Activated T-helper 1 cell treated with Interleukin-2 at 50 U/mL for 16 hours (primary cell): ENCODE results near the gene CNTNAP2.
"Not testable (repeated sequence)": the region's sequence is repeated elsewhere in the genome, so short reads cannot be mapped to it uniquely, and the experiment has no call there.

Experiments used
- DNase-seq: peaks from one replicate; pipeline ENCODE4 v3.0.0-alpha.2; 2020; ENCODE audit warnings: low read depth

Gene CNTNAP2

DNA sequence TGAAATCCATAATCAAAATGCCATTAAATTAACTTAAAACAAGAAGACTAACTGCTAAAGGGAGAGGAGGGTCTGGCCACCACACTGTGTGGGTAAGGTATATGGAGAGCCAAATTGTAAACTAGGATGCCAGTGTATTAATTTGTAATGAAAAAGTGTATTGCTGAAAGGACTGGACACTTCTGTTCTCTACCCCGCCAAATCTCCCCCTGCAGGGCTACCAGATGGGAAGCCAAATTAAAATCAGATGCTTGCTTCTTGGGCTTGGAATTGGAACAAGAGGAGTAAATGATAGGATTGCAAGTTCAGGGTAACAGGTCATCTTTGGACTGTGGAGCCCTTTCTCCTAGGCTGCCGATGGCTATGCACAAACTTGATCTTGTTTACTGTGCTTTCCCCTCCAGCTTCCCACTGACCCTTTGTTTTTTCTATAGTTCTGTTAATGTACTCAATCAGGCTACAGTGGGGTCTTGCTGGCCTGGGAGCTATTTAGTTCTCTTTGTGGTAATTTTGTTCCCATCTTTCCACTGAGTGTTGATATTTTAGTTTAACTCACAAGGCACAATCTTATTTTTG, 1541.9 kb downstream of the CNTNAP2 start:
- no peak for DNase-seq

DNA sequence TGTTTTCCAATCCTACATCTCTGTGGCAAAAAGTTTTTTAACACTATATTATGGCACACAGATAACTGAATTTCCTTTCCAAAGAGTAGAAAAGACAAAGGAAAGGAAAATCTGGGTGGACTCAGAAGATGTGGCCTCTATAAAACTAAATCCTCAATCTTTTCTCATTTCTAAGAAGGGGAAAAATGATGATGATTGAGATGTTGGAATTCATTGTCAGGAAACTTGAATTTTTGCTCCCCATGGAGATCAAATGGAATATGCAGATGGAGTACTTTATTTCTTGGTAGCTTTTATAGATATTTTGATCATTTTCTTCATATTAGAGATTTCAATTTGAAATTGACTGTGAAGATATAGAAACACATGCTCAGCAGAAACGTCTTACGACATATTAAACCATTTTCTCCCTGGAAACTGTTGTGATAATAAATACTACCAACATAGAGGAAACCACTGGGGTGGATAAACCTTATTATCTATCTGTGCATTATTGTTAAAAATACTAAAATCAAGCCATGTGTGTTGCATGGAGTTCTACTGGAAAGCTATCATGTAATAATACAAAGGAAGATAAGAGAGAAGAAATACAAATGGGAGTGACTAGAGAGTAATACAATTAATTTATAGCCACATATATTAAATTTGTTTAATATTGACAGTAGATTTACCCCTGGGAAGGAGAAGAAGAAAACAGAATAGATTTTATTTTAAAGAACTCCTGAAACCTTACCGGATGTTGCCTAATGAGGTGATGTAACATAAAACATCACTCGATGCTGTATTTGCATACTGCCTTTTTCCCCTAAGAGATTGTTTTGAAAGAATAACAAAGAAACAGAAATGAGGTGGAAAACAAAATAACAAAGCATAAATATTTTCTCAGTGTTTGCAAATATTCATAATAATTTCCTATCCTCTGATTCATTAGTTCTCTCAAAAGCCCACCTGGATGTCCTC, 1542.7 kb downstream of the CNTNAP2 start:
- DNase-seq: no peak

DNA sequence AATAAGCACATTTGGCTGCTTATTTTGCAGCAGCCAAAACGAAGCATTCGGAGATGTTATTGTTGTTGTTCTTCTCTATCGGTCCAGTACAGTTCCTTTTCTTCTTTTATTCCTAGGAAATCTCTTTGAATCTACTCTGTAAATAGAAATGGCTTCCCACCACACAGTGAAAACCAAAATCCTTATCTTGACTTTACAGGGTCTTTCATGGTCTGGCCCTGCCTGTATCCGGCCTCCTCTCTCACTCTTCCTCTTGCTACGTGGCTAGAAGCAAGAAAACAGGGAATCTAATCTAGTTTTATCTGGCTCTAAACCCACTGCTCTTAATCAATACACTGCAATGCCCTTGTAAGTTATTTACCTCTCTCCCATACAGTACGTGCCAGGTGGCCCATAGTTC, 1547.9 kb downstream of the CNTNAP2 start:
- no peak for DNase-seq

DNA sequence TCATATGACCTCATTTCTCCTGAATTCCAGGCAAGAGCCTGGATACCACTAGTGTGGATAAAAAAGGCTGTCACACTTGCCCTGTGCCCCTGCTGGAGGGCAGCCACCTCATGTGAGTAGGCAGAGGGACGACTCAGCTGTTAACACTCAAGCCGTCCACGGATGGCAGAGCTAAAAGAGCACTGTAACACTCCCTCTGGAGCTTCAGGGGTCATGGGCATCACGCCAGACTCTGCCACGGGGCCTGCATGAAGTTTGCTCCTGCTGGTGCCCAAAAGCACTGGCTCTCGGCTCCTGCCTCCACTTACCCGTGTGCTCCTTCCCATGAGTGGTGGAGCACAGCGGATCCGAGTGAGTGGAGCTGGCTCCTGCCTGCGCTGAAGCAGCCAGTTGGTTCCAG, 1554.2 kb downstream of the CNTNAP2 start:
- DNase-seq: no peak

DNA sequence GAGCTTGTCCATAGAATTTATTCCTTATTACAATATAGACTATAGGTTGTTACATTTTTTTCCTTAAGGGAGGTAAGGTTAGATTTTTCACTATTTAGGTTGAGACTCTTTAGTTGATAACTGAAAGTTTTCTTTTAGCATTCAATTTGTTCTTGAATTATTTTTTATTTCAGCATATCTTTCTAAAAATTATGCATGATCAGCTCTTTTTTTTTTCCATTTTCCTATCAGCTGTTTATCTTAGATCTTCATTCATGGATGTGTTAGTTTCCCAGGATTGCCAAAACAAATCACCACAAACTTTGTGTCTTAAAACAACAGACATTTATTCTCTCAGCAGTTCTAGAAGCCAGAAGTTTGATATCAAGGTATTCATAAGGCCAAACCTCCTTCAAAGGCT, 1558.1 kb downstream of the CNTNAP2 start:
- DNase-seq: no peak

DNA sequence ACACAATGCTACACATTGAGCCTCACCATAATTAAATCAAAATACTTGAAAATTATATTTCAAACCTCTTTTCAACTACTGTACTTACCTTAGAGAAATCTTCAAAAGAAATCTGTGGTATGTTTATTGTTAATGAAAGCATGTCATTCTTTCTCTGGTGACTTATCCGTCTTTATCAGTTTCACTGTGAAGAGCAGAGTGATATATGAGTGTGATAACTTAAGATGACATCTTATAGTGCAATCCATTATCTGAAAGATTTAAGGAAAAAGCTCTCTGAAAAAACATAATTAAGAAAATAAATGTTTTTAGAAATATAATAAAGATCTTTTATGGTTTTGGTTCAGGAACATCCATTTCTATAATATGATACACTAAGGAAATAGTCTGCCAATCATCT, 1562.3 kb downstream of the CNTNAP2 start:
- no peak for DNase-seq

DNA sequence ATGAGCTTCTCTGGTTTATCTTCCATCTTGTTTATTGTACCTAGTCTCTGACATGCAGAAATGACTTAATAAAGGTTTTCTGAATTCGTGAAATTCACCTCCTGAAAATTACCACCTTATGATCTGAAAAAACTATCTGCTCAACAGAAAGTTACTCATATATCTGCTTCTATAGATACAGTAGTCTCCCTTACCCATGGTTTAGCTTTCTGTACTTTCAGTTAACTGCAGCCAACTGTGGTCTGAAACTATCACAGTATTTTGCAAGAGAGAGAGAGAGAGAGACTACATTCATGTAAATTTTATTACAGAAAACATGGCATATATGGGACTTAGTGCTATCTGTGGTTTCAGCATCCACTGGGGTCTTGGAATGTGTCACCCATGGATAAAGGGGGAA, 1564.9 kb downstream of the CNTNAP2 start:
- DNase-seq: no peak

DNA sequence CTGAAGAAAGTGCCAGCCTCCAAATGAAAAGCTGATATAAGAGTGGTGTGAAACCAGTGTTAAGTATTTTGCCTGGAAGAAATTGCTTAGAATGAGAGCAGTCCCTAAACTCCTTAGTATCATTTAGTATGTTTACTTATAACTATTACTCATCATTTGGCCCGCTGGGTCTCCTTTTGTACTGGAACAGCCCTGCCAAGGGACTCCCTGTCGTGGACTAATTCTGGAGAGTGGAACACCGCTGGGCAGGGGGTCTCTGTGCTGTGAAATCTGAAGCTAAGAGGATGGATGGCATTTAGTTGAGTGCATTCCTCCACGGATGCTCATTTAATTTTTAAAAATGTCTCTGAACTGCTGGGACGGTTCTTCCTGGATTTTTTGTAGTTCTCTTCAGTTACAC, 1584.1 kb downstream of the CNTNAP2 start:
- DNase-seq: no peak

DNA sequence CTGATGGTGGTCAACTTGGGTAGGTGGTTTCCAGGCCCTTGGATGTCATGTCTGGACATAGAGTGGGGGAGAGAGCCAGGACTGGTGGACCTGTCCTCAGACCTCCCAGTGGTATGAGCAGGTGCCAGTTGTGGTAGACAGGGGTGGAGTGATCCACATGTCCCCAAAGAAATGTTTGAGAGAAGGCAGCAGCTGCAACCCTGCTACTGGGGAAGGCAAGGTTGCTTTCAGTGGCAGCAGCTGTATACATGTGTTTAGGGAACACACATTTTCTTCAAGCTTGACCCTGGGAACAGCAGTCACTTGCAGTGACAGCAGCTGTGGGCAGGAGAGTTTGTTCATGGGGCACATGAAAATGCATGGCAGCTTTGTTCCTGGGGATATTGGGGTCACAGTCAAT, 1591.3 kb downstream of the CNTNAP2 start:
- DNase-seq: no peak

DNA sequence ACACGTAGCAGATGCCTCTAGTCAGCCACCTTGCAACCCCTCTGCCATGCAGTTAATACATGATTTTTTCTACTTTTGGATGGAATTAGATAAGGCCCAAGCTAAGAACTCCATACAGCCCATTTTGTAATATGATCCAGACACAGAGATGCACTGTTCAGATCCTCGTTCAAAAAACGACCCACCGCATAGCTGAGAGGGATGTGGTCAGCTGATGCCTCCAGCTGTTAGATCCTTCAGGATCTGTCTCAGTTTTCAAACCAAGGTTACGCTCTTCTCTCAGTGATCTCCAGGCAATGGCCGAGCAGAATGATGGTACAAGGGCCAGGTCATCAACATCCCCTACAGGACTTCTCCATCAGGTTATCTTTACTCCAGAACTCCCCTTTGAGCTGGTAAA, 1592.3 kb downstream of the CNTNAP2 start:
- no peak for DNase-seq

DNA sequence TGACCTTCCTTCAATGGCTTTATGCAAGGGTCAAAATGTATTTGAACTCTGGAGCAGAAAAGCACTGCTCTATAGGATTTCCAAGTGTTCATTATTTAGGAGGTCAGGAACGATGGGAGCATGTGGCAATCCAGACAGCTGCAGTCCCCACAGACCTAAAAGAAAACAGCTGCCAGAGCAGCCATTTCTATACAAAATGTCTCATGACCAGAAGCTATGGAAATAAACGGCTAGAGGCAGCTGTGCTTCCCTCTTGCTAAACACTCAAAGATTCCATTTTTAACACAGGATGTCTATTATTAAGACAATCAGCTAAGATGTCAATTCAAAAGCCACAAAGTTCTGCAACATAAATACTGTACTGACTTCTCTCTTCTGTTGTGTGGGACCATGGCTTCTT, 1594.8 kb downstream of the CNTNAP2 start:
- no peak for DNase-seq

DNA sequence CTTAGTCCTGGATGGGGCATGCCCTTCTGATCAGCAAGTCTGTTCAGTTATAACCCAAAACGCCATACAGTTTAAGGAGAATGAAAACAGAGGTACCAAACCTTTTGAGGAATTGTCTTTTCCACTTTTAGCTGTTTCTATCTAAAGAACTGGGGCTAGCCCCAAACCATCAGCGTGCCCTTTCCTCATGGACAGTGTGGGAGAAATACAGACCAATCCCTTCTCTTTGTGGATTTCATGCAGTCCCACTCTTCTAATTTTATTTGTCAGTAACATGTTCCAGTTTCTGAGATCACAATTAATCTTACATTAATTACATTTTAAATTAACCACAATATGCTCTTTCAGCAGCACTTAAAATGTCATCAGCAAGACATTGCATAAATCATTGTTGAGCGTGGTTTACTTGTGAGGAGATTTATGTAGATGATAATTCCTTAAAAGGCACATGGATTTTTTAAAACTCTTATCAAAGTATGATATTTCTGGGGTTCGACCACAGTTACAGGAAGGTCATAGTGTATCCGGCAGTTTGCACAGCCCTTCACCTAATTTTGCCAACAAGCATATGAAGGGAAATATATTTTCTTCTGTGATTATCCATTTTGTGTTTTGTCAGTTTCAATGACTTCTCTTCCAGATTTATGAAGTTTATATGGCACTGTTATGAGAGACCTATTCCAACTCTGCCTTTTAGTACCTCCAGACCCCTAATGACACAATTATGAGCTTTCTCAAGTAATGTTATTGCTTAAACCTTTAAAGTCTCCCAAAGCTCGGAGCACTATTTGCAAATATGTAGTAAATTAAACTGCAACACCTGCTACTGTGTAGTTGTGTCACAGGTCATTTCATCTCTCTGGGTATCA, 1605.6 kb downstream of the CNTNAP2 start:
- DNase-seq: no peak

DNA sequence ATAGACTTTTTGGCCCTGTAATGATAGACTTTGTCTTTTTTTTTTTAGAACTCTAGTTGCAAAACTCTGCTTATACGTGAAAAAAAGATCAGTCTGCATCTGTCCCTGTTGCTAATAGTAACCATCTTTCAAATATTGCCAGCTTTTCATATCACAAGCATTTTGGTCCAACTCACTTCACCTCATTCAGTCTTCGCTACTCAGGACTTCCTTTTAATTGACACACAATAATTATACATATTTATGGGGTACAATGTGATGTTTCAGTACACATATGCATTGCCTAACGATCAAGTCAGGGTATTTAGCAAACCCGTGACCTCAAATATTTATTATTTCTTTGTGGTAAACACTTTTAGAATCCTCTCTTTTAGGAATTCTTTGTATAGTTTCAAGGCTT, 1606.9 kb downstream of the CNTNAP2 start:
- no peak for DNase-seq

DNA sequence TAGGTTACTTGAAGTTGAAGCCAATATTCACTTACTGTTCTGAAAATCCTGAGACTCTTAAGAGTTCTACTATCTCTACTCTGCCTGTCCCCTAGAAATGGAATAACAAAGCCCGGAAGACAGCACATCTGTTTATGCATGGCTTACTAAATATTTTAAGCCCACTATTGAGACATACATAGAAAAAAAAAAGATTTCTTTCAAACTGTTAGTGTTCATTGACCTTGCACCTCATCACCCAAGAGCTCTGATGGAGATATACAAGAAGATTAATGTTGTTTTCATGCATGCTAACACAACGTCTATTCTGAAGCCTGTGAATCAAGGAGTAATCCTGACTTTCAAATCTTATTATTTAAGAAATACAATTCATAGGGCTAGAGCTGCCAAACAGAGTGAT, 1614.7 kb downstream of the CNTNAP2 start:
- DNase-seq: no peak

DNA sequence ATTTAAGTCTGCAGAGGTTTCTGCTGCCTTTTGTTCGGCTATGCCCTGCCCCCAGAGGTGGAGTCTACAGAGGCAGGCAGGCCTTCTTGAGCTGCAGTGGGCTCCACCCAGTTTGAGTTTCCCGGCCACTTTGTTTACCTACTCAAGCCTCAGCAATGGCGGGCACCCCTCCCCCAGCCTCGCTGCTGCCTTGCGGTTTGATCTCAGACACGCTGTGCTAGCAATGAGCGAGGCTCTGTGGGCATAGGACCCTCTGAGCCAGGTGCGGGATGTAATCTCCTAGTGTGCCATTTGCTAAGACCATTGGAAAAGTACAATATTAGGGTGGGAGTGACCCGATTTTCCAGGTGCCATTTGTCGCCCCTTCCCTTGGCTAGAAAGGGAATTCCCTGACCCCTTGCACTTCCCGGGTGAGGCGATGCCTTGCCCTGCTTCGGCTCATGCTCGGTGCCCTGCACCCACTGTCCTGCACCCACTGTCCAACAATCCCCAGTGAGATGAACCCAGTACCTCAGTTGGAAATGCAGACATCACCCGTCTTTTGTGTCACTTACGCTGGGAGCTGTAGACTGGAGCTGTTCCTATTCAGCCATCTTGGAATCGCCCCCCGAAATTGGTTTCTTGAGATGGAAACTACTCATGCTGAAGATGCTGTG, 1621.1 kb downstream of the CNTNAP2 start:
- DNase-seq: not testable (repeated sequence)

DNA sequence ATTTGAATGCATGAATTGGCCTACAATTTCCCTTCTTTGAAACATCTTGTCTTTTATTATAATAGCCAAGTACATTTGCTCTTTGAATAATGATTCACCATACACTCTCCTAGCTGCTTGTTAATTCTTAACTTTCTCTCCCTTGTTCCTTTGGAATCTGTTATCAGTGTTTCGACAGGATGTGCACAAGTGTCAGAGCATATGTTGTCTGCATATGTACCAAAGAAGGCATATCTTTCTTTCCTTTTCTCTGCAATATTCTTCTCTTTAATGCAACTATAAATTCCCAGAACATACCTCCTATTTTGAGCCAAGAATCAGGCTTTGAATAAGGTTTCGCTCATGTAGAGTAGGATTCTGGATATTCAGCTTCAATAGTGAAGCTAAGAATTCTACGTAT, 1625.7 kb downstream of the CNTNAP2 start:
- no peak for DNase-seq

DNA sequence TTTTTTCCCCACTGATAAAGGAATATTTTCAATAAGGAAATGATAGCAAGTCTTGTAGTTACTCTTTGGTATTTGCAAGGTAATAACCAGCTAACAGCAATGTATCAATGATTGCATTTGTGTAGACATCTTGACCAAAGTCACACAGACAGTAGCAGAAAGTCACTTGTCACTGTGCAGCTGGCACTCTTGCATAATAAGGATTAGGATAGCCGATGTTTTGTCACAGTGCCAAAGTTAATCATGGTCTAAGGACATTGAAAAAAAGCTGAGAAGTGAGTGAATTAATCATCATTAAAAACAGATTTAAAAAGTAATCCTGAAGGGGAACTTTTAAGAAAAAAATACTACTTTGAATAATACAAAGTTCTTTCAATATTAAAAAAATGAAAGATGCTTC, 1639.7 kb downstream of the CNTNAP2 start:
- DNase-seq: no peak

DNA sequence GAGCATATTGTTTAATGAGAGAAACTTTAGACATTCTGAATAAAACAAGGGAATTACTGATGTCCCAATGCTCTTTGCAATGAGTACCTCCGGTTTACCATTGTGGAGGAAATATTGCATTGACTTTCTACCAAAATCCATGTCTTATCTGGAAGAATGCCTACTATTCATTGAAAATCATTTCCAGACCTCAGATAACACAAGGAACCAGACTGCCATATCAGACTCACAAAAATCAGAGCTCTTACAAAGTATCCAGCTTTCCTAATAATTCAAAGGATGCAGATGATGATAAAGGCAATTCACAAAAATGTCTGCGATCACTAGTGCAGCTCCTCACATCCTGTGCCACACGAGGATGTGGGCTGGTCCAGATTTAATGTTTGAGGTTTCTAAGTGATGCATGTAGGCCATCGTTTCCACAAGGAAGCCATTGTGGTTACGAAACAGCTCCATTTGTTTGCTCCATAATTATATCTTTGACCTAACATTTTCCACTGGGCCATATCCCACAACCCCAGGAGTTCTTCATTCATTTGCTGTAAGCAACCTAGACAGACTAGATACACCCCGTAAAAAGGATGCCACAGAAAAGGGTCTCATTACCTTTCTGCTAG, 1642.8 kb downstream of the CNTNAP2 start:
- DNase-seq: no peak

DNA sequence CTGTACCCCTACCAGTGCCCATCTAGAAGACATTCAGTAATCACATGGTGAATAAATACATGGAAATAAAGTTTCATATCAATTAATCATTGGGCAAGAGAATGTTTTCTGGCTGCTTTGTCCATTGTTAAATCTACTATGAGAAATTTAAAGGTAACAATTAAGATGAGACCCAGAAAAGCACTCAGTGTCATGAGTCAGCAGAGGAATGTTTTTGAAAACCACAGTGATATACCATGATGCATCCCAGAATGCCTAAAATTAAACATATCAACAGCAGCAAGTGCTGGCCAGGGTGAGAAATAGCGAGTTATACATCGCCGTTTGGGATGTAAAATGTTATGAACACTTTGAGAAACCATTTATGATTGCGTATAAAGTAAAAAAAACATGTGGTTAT, 1648.7 kb downstream of the CNTNAP2 start:
- DNase-seq: no peak

DNA sequence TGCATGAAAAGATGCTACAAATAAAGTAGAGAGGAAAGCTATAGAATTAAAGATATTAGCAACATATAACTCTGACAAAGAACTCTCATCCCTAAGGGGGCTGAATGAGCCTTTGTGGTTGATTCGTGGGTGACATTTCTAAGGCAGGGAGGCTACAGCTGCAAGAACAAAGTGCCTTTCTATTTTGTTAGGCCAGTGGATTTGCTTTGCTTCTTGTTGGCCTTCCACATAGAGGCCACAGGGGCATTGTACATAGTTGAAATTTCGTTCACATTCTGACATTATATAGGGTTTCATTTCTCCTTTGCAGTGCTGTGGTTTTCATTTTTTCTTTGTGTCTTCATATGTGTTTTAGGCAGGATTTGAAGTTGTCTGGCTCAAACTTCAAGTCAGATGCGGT, 1654.7 kb downstream of the CNTNAP2 start:
- DNase-seq: no peak

DNA sequence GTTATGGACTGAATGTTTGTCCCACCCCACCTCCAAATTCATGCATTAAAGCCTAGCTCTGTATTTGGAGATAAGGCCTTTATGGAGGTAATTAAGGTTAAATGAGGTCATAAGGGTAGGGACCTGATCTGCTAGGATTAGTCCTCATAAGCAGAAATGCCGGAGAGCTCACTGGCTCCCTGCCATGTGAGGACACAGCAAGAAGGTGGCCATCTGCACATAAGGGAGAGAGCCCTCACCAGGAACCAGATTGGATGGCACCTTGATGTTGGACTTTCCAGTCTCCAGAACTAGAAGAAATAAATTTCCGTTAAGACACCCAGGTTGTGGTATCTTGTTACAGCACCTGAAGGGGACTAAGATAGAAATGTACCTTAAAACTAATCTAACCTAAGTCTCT, 1657.9 kb downstream of the CNTNAP2 start:
- no peak for DNase-seq
